ENCODE measurements around the gene SLC31A1. TPM values are rescaled to one million over a fixed set of nuclear protein-coding genes. Genes with fewer than 3 reads are reported as not detected.

SLC31A1 gene
- total RNA-seq, 3 donors from 2014 or later (not counting 1 experiment from before 2014, with no cell fraction given): 7.9 to 27.8 (median 11.8) TPM

DNA sequence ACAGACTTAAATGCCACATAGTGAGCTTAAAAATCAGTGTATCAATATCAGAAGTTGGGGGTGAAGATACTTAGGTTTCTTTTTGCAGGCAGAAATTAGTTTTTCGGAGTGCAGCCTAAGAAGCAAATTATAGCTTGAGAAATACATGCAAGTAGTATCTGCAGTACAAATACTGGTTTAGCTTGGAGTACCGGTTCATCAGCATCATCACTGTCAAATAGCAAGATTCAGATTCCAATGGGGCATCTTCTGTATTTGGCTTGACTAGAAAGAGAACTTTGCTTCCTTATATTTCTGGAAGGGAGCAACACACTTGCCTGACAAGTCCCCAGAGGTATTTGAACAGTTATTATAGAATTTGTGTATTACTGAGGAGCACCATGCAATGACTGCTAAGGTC lies 19.8 kb downstream of the SLC31A1 start:
- ATAC-seq: no peak
- Histone ChIP-seq H3K27me3 (ENCODE audit: control insufficient read depth, insufficient read depth, low read length) (no peaks in the 10 kb centered on the region), H3K4me1 (ENCODE audit: control insufficient read depth, insufficient read depth, low read length) (no peaks in the 10 kb centered on the region), H3K4me3 (ENCODE audit: low read length) (no peak overlapping the region), H3K27ac (ENCODE audit: low read length) (no peak overlapping the region), H3K9me3 (ENCODE audit: control insufficient read depth, insufficient read depth, low read length) (no peaks in the 10 kb centered on the region), H3K36me3 (ENCODE audit: control insufficient read depth, insufficient read depth, low read length) (no peaks in the 10 kb centered on the region)
- intact Hi-C loops (cut with micrococcal nuclease): no loop called here
- no peak for TF ChIP-seq CTCF (IDR thresholded peaks at IDR 0.05)
- no peak overlapping the region for H3K4me3 Mint-ChIP-seq
- no peaks in the 10 kb centered on the region for H3K36me3 Mint-ChIP-seq
- H3K4me1 Mint-ChIP-seq: no peaks in the 10 kb centered on the region
- no peak for DNase-seq
- no peaks in the 10 kb centered on the region for H3K27me3 Mint-ChIP-seq (ENCODE audit: low read depth in 2 of 2)
- no peaks in the 10 kb centered on the region for H3K9me3 Mint-ChIP-seq
- no peak overlapping the region for H3K27ac Mint-ChIP-seq
- 100% methylated on average over 2 of the region's 2 CpGs for WGBS (ENCODE audit: insufficient coverage)

DNA sequence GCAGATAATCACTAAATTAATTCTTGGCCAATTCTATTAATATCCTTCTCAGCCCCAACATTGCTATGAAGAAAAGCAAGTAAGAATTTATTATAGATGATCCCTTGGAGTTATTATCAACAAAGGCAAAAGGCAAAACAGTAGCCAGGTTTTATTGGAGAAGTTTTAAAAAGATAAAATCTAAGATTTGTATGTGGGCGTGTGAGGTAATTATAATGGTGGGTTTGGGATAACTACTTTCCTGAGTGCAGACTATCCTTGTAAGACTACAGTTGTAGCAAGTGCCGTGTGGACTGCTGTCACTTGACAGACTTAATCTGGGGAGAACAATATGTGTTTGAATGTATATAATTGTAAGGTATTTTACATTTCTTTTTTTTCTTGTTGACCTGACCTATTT lies 23.2 kb downstream of the SLC31A1 start:
- intact Hi-C loops (cut with micrococcal nuclease): no loop called here
- H3K4me3 Mint-ChIP-seq: no peak overlapping the region
- no peak overlapping the region for H3K27ac ChIP-seq (ENCODE audit: low read length)
- WGBS (ENCODE audit: insufficient coverage): 100% methylated on average over 2 of the region's 2 CpGs
- no peaks in the 10 kb centered on the region for H3K4me1 Mint-ChIP-seq
- H3K4me1 ChIP-seq (ENCODE audit: control insufficient read depth, insufficient read depth, low read length): no peaks in the 10 kb centered on the region
- no peak overlapping the region for H3K27ac Mint-ChIP-seq
- no peak for ATAC-seq
- no peaks in the 10 kb centered on the region for H3K27me3 Mint-ChIP-seq (ENCODE audit: low read depth in 2 of 2)
- no peaks in the 10 kb centered on the region for H3K36me3 Mint-ChIP-seq
- H3K9me3 ChIP-seq (ENCODE audit: control insufficient read depth, insufficient read depth, low read length): no peaks in the 10 kb centered on the region
- no peaks in the 10 kb centered on the region for H3K27me3 ChIP-seq (ENCODE audit: control insufficient read depth, insufficient read depth, low read length)
- DNase-seq: no peak
- no peak for TF ChIP-seq CTCF (IDR thresholded peaks at IDR 0.05)
- H3K36me3 ChIP-seq (ENCODE audit: control insufficient read depth, insufficient read depth, low read length): no peaks in the 10 kb centered on the region
- H3K4me3 ChIP-seq (ENCODE audit: low read length): no peak overlapping the region
- H3K9me3 Mint-ChIP-seq: no peaks in the 10 kb centered on the region

- DNase-seq (no peak), ATAC-seq (no peak)
- 85% methylated on average over 4 of the region's 4 CpGs for WGBS (ENCODE audit: insufficient coverage)
- Histone ChIP-seq H3K4me3 (ENCODE audit: low read length) (no peak overlapping the region), H3K4me1 (ENCODE audit: control insufficient read depth, insufficient read depth, low read length) (no peaks in the 10 kb centered on the region), H3K27me3 (ENCODE audit: control insufficient read depth, insufficient read depth, low read length) (no peaks in the 10 kb centered on the region), H3K9me3 (ENCODE audit: control insufficient read depth, insufficient read depth, low read length) (no peaks in the 10 kb centered on the region), H3K27ac (ENCODE audit: low read length) (no peak overlapping the region), H3K36me3 (ENCODE audit: control insufficient read depth, insufficient read depth, low read length) (no peaks in the 10 kb centered on the region)
- Mint-ChIP-seq H3K4me1 (no peaks in the 10 kb centered on the region), H3K27ac (no peak overlapping the region), H3K9me3 (no peaks in the 10 kb centered on the region), H3K27me3 (ENCODE audit: low read depth in 2 of 2) (no peaks in the 10 kb centered on the region), H3K36me3 (no peaks in the 10 kb centered on the region), H3K4me3 (no peak overlapping the region)
- intact Hi-C loops (cut with micrococcal nuclease): no loop called here
- no peak for TF ChIP-seq CTCF (IDR thresholded peaks at IDR 0.05)
Measured at GRCh38 chr9:113245894-113246293, 24.6 kb downstream of the SLC31A1 start.

- intact Hi-C loops (cut with micrococcal nuclease): no loop called here
- no peak overlapping the region for H3K4me3 Mint-ChIP-seq
- 87% methylated on average over 6 of the region's 6 CpGs for WGBS (ENCODE audit: insufficient coverage)
- Histone ChIP-seq H3K36me3 (ENCODE audit: control insufficient read depth, insufficient read depth, low read length) (no peaks in the 10 kb centered on the region), H3K4me1 (ENCODE audit: control insufficient read depth, insufficient read depth, low read length) (no peaks in the 10 kb centered on the region), H3K27me3 (ENCODE audit: control insufficient read depth, insufficient read depth, low read length) (no peaks in the 10 kb centered on the region), H3K27ac (ENCODE audit: low read length) (no peak overlapping the region), H3K4me3 (ENCODE audit: low read length) (no peak overlapping the region), H3K9me3 (ENCODE audit: control insufficient read depth, insufficient read depth, low read length) (no peaks in the 10 kb centered on the region)
- TF ChIP-seq CTCF (IDR thresholded peaks at IDR 0.05): no peak
- H3K9me3 Mint-ChIP-seq: no peaks in the 10 kb centered on the region
- DNase-seq: no peak
- H3K36me3 Mint-ChIP-seq: no peaks in the 10 kb centered on the region
- H3K27ac Mint-ChIP-seq: no peak overlapping the region
- H3K4me1 Mint-ChIP-seq: no peaks in the 10 kb centered on the region
- no peak for ATAC-seq
- H3K27me3 Mint-ChIP-seq (ENCODE audit: low read depth in 2 of 2): no peaks in the 10 kb centered on the region
Measured at GRCh38 chr9:113246928-113247327, 25.6 kb downstream of the SLC31A1 start.
